HS-5 (cell line): ENCODE data around the gene UBXN10.

Source experiments
- DNase-seq: peaks from one replicate; pipeline ENCODE4 v3.0.0-alpha.2; 2012; ENCODE audit warnings: low read depth

UBXN10 gene

DNA sequence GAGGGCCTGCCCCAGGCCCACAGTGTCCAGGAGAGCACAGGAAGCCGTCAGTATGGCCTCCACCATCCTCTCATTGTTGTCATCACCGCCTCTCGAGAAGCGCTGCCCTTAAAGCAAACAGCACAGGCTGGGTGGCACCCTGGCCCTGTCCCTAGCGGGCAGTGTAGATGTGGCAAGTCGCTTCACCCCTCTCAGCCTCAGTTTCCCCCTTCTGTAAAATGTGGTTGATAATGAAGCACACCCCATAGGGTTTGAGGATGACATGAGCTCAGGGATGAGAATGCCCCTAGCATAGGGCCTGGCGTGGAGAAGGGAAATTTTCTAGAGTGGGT is 33.3 kb upstream of the UBXN10 start:
- DNase-seq = no peak

DNA sequence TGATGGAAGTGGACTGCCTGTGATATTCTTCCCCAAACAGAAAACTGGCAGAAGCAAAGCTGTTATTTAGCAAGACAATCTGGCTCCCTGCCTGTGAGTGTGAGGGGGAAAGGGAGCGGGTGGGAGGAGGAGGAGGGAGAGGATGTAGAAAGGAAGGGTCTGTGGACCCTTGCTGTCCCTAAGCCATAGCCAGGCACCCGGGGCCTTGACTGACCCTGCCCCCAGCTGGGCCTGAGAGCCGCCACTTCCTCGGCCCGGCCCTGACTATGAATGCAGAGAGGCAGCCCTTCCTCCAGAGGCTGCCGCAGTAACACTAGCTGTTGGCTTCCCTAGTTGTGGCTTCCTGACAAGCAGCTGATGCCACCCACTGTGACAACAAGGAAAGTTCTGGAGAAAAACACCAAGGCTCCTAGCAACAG is 32.9 kb upstream of the UBXN10 start:
- DNase-seq = no peak

DNA sequence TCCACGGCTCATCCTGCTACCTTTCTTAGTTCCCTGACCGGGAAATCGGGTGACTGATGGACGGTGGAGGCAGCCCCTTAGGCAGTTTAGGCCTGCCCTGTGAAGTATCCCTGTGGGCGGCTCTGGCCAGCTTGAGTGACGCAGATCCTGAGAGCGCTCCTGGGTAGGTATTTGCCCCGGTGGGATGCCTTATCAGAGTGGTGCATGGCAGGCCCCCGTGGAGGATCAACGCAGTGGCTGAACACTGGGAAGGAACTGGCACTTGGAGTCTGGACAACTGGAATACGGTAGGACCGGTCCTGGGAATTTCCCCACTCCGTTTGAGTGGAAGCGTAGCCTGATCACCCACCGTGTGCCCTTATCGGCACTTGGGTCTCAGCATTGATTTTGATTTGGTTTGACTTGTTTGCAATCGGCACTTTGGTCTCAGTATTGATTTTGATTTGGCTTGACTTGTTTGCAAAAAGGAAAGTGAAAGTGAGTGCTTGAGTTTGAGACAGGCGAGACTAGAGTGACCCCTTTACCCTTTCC is 31.5 kb upstream of the UBXN10 start:
- no peak for DNase-seq

DNA sequence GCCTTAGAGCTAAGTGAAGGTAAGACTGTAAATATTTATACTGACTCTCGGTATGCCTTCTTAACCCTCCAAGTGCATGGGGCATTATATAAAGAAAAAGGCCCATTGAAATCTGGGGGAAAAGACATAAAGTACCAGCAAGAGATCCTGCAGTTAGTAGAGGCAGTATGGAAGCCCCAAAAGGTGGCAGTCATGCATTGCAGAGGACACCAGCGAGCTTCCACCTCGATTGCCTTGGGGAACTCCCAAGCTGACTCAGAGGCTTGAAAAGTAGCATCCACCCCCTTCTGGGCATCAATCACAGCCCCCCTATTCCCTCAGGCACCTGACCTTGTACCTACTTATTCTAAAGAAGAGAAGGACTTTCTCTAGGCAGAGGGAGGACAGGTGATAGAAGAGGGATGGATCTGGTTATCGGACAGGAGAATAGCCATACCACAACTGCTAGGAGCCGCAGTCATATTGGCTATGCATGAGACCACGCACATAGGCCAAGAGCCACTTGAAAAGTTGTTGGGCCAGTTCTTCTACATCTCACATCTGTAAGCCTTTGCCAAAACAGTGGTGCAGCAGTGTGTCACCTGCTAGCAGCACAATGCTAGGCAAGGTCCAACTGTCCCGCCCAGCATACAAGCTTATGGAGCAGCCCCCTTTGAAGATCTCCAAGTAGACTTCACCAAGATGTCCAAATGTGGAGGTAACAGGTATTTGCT is 27.4 kb upstream of the UBXN10 start:
- no peak for DNase-seq

DNA sequence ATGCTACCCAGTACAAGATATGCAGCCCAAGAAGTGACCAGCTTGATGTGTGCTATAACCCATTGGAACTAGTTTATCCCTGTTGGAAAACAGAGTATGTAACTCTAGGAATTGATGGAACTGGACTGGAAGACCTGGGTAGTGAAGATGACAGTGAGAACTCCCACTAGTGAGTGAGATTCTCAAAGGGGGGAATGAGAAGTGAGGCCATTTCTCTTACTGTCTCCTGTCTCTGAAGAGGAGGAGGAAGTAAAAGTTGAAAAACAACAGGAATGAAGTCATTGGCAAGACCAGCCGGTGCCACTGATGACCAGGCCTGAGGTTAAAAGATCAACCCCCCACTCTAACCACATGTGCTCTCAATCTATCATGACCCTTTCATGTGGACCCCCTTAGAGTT is 25.9 kb upstream of the UBXN10 start:
- no peak for DNase-seq

DNA sequence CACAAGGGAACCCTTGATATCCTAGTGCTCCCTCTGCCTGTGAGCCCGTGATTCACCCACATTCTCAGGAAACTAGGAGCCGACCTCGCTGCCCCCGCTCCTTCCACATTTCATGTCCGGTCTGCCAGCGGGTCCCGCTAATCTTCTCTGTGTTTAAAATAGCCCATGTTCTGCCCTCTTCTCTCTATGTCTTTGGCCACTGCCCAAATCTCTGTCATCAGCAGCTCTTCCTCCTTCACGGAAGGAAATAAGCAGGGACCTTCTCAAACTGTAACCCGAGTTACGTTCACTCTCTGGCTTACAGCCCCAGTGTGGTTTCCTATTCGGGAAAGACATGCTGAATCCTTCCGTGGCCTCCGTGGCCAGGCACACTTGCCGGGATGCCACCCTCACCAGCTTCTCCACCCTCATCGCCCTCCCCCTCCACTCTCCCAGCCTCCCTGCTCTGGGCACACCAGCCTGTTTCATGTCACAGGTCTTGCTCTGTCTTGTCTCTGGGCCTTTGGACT is 21.1 kb upstream of the UBXN10 start:
- no peak for DNase-seq

DNA sequence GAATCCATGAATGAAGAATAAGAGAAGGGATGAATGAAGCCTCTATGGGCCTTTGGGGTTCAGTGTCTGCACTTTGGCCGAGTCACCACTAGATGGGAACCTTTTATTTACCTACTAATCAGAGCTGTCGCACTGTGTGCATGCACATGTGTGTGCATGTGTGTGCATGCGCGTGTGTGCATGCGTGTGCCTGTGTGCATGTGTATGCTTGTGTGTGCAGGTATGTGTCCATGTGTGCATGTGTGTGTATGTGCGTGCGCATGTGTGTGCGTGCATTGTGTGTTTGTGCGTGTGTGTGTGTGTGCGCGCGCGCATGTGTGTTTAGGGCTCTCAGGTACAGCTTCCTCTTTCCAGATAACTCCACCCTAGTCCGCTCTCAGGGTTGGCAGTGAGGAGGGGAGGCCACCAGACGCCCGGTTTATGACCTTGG is 20.4 kb upstream of the UBXN10 start:
- no peak for DNase-seq

DNA sequence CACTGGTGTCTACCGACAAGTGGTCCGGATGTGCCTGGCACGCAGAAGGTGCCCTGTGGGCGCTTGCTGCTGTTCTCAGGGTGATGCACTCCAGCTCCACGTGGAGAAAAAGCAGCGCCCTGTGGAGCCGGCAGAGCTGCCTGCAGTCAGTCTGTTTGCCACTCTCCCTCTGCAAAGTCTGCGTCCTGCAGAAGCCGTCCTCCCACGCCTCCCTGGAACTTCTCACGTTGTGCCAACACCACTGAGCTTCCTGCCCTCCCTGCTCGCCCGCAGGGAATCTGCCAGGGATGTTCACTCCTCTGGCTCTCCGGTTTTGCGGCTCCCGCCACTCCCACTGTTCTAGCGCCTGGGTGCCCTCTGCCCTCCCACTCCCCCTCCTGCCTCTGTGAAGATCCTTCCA is 19.8 kb upstream of the UBXN10 start:
- DNase-seq = no peak

DNA sequence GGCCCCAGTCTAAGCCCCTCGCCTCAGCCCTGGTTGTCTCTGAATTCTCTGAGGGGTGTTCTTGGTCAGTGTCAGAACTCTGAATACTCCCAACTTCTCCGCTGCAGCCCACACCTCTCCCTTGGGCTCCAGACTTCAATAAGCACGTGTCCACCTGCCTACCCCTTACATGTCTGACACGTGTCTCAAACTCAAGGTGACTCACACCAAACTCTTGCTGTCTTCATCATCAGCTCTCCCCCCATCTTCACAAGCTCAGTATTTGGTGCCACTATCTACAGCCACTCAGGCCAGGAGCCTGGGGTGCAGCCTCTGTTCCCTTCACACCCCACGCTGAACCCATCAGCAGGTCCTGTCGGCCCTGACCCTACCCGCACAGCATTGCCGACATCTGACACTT is 18.8 kb upstream of the UBXN10 start:
- DNase-seq = no peak

DNA sequence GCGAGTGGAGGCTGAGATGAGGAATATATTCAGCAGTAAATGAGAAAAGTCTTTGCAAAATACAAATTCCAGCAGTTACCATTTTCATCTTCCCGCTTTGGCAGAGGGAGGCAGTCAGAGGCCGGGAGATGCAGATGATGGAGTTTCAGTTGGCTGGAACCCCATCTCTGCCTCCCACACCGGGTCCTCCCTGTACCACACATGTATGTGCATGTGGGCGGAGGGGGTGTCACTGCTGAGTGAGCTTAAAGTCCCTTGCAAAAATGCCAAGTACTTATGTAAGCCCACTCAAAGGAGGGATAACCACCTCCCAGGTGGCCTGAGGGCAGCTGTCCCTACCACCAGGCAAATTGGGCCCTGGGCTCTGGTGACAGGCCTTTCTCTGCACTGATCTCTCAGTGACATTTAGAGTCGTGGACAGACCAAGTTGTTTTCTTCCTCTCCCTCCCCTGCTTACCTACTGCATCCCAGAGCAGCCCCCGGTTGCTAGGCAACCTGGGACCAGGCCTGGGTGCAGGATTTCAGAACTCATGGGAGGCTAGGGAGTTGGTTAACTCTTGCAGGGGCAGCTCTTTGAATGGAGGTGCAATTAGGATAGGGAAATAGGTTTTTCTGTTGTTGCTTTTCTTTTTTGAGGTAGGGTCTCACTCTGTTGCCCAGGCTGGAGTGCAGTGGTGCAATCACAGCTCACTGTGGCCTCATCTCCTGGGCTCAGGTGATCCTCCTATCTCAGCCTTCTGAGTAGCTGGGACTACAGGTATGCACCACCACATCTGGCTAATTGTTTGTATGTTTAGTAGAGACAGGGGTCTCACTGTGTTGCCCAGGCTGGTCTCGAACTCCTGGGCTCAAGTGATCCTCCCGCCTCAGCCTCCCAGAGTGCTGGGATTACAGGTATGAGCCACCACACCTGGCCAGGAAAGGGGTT is 17.1 kb upstream of the UBXN10 start:
- DNase-seq = no peak

DNA sequence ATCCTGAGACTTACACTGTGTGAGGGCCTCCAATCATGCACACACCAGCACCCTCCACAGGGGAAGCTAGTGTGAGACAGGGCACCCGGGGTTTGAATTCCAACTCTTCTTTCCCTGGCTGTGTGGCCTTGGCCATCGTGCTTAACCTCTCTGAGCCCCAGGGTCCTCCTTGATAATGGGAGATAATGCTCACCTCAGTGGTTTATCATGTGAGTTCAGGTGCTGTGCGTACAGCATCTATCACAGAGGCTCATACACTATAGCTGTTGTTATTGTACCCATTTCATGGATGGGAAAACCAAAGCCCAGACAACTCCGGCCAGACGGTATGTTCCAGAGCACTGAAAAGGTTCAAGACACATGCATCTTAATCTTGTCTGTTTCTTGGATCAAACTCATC is 16.0 kb upstream of the UBXN10 start:
- DNase-seq = no peak

DNA sequence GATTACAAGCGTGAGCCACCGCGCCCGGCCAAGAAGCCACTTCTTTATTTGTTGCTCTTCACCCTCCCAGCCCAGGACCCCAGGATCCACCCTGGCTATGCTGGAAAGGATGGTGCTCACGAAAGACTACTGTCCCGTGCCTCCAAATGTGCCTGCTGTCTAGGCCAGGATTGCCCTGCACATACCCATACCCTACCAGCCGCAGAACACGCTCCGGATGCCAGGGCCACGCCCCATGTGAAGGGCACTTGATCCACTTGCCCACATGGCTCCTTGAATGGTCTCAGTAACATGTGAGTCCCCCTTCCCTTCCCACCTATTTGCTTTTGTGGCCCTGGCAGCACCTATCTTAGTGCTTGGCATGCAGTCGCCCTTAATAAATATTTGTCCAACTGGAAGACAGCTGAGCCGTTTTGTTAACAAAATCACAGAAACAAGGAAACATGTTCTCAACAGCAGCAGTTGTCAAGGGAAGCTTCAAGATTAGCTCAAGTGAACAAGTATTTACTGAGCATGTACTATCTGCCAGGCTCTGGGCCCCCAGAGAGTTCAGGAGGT is 13.8 kb upstream of the UBXN10 start:
- DNase-seq = no peak

DNA sequence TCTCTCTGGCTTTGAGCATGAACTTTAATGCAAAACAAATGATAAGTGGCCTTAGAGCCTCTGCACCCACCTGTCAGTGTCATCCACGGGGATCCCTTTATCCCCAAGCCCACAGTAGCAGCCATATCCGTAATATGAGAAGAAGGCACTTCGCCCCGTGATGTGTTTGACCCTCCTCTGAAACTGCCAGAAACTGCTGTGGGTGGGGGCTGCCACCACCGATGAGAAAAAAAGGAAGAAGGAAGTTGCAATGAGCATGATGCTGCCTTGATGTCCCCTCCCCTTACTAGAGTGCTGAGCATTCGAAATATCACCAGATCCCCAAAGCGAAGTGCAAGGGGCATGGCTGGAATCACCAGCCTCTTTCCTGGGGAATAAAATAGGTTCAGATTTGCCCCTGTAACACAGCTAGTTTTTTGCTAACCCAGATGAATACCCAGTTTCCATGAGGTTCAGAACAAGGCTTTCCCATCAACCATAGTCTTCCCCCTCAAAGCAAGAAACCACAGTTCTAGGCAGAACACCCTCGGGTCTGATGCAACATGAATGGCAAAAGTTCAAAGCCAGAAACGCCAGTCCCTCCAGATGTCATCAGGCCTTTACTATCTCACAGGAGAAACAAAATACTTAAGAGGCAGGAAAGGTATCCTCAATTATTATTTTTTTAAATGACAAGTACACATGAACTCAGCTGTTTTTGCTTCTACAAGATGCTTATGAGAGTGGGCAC is 10.8 kb upstream of the UBXN10 start:
- no peak for DNase-seq

DNA sequence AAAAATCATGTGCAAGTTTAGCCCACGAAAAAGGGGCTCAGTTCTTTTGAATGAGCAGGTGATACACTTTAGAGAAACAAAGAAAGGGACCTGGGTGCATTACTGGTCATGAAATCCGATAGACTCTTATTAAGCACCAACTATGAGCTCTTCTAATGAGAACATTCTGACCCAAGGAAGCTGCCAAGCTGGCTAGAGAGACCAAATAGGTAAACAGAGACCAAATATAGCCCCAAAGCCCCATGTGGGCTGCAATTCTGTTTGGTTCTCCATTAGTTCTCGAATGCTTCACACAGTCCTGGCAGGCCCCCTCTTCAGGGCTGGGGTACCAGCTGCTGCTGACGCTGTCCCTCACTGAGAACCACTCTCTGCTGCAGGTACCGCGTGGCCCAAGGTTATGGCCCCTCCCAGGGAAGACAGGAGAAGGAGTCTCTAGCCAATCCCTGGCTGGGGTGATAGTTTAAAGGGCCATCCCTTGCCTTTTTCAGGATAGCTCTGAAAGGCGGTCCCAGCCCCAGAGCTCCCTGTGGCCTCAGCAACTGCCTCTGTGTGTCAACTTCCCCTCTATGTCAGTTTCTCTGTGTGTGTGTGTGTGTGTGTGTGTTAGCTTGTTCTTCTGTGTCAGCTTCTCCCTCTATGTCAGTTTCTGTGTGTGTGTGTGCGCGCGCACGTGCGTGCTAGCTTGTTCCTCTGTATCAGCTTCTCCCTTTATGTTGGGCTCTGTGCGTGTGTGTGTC is 7.1 kb upstream of the UBXN10 start:
- DNase-seq = no peak

DNA sequence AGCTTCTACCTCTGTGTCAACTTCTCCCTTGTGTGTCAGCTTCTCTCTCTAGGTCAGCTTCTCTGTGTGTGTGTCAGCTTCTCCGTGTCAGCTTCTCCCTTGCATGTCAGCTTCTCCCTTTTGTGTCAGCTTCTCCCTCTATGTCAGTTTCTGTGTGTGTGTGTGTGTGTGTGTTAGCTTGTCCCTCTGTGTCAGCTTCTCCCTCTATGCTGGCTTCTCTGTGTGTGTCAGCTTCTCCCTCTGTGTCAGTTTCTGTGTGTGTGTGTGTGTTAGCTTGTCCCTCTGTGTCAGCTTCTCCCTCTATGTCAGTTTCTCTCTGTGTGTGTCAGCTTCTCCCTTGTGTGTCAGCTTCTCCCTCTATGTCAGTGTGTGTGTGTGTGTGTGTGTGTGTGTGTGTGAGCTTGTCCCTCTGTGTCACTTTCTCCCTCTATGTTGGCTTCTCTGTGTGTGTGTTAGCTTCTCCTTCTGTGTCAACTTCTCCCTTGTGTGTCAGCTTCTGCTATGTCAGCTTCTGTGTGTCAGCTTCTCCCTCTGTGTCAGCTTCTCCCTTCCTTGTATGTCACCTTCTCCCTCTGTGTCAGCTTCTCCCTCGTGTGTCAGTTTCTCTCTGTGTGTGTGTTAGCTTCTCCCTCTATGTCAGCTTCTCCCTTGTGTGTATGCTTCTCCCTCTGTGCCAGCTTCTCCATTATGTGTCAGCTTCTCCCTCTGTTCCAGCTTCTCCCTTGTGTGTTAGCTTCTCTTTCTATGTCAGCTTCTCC is 6.3 kb upstream of the UBXN10 start:
- DNase-seq = no peak

DNA sequence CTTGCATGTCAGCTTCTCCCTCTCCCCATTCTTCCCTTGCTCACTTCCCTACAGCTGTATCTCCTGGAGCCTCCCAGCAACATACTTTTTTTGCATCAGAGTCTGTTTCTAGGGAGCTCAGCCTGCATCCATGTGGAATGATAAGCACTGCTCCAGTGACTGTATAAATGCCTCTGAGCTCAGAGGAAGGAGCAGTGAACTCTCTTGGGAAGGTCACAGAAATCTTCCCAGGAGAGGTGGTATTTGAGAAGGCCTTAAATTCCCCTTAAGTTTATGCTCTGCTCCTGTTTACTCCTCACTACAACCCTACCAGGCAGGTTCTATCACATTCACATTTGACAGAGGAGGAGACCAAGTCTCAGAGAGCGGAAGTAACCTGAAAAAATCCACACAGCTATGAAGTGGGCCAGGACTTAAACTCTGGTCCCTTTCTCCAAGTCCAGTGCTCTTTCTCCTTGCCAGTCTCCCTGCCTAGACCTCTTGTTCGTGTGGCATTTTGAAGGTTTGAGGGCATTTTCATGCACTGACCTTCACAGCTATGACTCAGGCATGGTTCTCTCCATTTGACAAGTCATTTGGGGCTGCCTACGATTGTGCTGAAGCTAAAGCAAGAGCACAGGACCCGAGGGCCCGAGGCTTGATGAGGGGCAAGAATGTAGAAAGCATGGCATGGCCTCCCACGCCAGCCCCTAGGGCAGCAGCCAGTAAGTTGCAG is 5.6 kb upstream of the UBXN10 start:
- DNase-seq = no peak

DNA sequence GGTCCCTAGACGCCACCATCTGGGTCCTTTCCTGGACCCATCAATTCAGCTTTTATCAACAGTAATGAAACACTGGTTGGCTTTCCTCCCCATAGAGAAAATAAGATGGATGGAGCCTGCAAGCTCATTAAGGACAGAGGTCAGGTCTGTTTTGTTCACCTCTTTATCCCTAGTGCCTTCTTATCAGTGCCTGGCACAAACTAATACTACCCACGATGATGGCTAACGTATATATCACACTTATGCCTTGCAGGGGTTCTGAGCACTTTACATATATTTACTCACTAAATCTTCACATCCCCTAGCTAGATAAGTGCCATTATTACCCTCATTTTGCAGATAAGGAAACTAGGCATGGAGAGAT is 5.1 kb upstream of the UBXN10 start:
- DNase-seq = no peak

DNA sequence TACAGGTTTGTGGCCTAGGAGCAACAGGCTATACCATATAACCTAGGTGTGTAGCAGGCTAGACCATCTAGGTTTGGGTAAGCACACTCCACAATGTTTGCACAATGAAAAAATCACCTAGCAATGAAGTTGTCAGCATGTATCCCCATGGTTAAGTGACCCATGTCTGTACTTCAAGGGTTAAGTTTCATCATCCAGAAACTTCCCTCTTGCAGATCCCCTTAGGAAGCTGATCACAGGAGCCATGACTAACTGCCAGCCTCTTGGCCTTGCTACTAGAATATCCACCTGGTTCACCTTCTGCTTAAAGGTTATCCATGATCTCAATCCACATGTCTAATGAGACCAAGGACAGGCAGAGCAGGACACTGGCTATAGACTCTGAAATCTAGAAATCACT is 3.5 kb upstream of the UBXN10 start:
- no peak for DNase-seq

DNA sequence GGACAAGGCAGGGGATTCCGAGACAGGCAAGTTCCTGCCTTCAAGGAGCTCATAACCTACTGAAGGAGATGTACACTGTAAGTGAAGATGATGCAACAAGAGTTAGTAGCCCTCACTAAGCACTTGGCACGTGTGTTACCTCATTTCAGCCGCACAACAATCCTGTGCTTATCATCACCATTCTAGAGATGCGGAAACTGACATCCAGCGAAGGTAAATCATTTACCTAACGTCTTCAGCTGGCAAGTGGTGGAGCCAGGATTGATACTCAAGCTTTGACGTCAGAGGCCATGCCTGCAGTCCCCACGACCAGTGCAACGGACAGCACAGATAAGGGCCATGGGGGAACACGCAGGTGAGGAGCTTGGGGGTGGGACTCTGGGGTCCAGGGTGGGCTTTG is 2.9 kb upstream of the UBXN10 start:
- no peak for DNase-seq

DNA sequence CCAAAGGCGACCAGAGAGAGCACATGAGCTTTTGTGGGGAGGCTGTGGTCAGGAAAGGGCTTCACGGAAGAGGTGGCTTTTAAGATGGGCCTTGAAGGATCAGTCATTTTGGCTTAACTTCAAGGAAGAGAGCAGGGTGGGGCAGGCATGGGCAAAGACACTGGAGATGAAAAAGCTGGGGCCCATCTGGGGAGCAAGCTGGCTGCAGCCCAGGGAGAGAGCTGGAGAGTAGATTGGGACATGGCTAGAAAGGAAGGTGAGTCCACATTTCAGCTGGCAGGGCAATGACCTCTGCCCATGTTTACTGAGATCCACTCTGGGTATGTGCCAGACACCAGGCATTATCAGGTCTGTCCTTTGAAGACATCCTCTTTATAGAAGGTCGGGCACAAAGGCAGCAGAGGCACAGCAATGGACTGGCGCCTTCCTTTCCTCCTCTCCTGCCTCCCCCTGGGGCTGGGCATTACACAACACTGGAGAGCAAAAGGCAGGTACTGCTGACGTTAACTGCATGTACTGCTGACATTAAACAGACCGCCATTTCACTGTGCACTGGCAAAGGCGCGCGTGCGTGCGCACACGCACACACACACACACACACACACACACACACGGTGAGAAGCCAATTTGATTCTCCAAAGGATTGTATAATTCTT is 2.2 kb upstream of the UBXN10 start:
- DNase-seq = no peak
